Measurements from ENCODE around the gene MT1G. TPM values are rescaled to one million over a fixed set of nuclear protein-coding genes. Genes with fewer than 3 reads are reported as not detected.

Gene MT1G
- polyA plus RNA-seq, 2 of the 4 experiments (the other 2 are of a cell fraction) = not detected

GRCh38 chr16:56708525-56709442, 40.9 kb upstream of the MT1G start:
- WGBS (ENCODE audit: missing lambda C conversion rate) = 74% methylated on average over 12 of the region's 13 CpGs
- no peak overlapping the region for H3K4me2 ChIP-seq
- no peak for FAIRE-seq

More at GRCh38 chr16:56708525-56709442, 40.9 kb upstream of the MT1G start:
- CTCF ChIA-PET = interaction anchor here (1.0 to 3.2 kb wide), 8 partner anchors 7 to 108 kb away, joined by 3 to 10 read pairs (median 5); no protein-coding TSS in a partner anchor
- DNase-seq (ENCODE audit: low read depth in 1 of 2, low spot score in 1 of 2) = no peak
- no peaks in the 10 kb centered on the region for H3K4me1 ChIP-seq
- no peak overlapping the region for H3K27ac ChIP-seq
- 0 out of 6 replicates have a peak, but pooled peaks of 1 of the 2 experiments have one; percentile 13 for ATAC-seq
- no peak overlapping the region for H3K4me3 ChIP-seq
- no peaks in the 10 kb centered on the region for H3K9me3 ChIP-seq
- TF ChIP-seq ZC3H11A (IDR thresholded peaks at IDR 0.05) (no peak), HEYL (CRISPR knock-in tag; IDR thresholded peaks at IDR 0.05) (no peak), EHF (CRISPR knock-in tag; IDR thresholded peaks at IDR 0.05) (no peak), EP300 (IDR thresholded peaks at IDR 0.05) (no peak), REST (IDR thresholded peaks at IDR 0.05) (no peak), MAZ (IDR thresholded peaks at IDR 0.05; ENCODE audit: borderline replicate concordance, low read depth, low read length) (no peak), MAFK (IDR thresholded peaks at IDR 0.05; ENCODE audit: partially characterized antibody) (no peak), CBX8 (IDR thresholded peaks at IDR 0.05) (no peak), CBX2 (IDR thresholded peaks at IDR 0.05; ENCODE audit: borderline replicate concordance, low read depth) (no peak), JUN (IDR thresholded peaks at IDR 0.05) (no peak), HMGXB4 (CRISPR knock-in tag; IDR thresholded peaks at IDR 0.05; ENCODE audit: borderline replicate concordance) (no peak), ZSCAN20 (CRISPR knock-in tag; IDR thresholded peaks at IDR 0.05) (no peak), CHD2 (IDR thresholded peaks at IDR 0.05; ENCODE audit: low read length, partially characterized antibody) (no peak), PBX3 (IDR thresholded peaks at IDR 0.05) (no peak), TFCP2L1 (CRISPR knock-in tag; IDR thresholded peaks at IDR 0.05) (no peak), USF2 (IDR thresholded peaks at IDR 0.05) (no peak), CTCF (IDR thresholded peaks at IDR 0.05) (no peak), TP53 (CRISPR knock-in tag; IDR thresholded peaks at IDR 0.05) (no peak), RNF2 (IDR thresholded peaks at IDR 0.05; ENCODE audit: borderline replicate concordance, low read depth) (no peak), HES2 (IDR thresholded peaks at IDR 0.05) (no peak)
- POLR2A ChIA-PET = no interaction called here

Measured in A549 (cell line).